ENCODE results near the gene CYP26B1.

- TF ChIP-seq CTCF (IDR thresholded peaks at IDR 0.05) (no peak), POLR2A (IDR thresholded peaks at IDR 0.05) (no peak)
Observed at GRCh38 chr2:72140621-72140960, 7.1 kb downstream of the CYP26B1 start.

Measured in testis (tissue), 2 donors.